GM20431 (cell line): ENCODE results near the gene DARS1.
"Not testable (repeated sequence)": the region's sequence is repeated elsewhere in the genome, so short reads cannot be mapped to it uniquely, and the experiment has no call there.

Source experiments
- in situ Hi-C: fragments of 300-500 bp; cut with MseI, MboI; formaldehyde crosslinking; loops from one replicate; pipeline ENCODE4 v1.15.0; 2020; ENCODE audit warnings: low sequenced_read_pairs; ENCODE audit not compliant: unreplicated experiment

Gene DARS1

GRCh38 chr2:135898234-135898786 is 87.1 kb downstream of the DARS1 start:
- in situ Hi-C loops = no loop called here

DNA sequence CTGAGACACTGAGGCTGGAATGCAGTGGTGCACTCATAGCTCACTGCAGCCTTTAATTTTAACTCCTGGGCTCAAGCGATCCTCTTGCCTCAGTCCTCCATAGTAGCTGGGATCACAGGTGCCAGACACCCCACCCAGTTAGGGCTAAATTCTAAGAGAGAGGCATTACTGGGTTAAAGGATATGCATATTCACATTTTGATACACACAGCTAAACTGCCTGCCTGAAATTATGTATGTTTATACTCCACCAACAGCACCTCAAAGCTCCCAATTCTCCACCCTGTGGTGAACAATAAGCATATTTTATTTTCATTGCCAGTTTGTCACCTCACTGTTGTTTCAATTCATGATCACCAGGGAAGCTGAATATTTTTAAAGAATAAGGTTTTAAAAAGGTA is 90.5 kb downstream of the DARS1 start:
- in situ Hi-C loops = no loop called here

DNA sequence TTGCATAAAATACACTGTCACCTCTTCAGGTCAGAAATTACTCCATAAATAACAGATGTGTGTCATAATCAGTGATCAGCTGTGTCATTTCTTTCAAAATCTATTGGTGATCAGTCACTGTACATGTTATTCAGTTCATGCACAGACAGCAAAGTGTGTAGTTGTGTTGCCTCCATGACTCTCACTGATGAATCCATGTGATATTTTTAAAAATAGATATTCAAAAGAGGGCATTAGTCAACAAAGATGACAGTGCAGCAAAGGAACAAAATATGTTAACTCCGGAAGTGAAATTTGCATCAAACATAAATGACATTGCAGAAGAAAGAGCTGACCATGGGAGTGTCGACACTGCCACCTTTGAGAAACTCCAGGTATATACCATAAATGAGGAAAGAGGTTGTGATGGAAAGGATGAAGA is 92.0 kb downstream of the DARS1 start:
- in situ Hi-C loops = no loop called here

DNA sequence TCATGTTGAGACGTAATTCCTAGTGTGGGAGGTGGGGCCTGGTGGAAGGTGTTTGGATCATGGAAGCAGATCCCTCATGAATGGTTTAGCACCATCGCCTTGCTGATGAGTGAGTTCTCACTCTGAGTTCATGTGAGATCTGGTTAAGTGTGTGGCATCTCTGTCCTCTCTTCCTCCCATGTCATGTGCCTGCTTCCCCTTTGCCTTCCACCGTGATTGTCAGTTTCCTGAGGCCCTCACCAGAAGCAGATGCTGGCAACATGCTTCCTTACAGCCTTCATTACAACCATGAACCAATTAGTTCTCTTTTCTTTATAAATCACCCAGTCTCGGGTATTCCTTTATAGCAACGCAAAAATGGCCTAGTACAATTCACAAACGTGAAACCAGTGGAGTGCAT is 94.6 kb downstream of the DARS1 start:
- in situ Hi-C loops = no loop called here

- in situ Hi-C loops = no loop called here
These were observed 95.3 kb downstream of the DARS1 start for GRCh38 chr2:135890149-135890548.

GRCh38 chr2:135888587-135888986 is 96.8 kb downstream of the DARS1 start:
- in situ Hi-C loops = not testable (repeated sequence)

- in situ Hi-C loops = no loop called here
These were observed 99.7 kb downstream of the DARS1 start for GRCh38 chr2:135885709-135886108.

DNA sequence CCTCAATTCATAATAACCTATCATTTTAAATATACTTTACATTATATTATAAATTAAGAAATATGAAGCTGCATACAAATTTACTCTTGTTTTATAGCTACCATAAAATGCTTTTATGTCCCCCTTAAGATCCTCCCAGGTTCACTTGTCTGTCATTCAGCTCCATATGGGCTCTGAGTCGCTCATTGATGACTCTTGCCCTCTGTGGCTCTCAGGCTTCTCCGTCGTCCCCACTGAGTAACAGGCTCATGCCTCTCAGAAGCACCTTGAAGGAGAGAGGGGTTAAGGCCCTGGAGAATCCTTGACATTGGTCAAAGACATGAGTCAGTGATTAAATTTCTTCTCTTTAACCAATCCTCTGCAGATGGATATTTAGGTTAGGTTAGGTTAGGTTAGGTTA is 103.0 kb downstream of the DARS1 start:
- in situ Hi-C loops = no loop called here

- in situ Hi-C loops = not testable (repeated sequence)
These were observed 108.7 kb downstream of the DARS1 start for GRCh38 chr2:135876770-135877169.

GRCh38 chr2:135876066-135876711 is 109.2 kb downstream of the DARS1 start, which contains the start of gene MCM6:
Gene MCM6 (minus strand): TSS chr2:135876443. CDS start chr2:135876365, 78 bp downstream.
- in situ Hi-C loops = no loop called here

GRCh38 chr2:135875491-135876065 is 109.8 kb downstream of the DARS1 start:
- in situ Hi-C loops = no loop called here

GRCh38 chr2:135874777-135875365 is 110.6 kb downstream of the DARS1 start:
- in situ Hi-C loops = no loop called here

DNA sequence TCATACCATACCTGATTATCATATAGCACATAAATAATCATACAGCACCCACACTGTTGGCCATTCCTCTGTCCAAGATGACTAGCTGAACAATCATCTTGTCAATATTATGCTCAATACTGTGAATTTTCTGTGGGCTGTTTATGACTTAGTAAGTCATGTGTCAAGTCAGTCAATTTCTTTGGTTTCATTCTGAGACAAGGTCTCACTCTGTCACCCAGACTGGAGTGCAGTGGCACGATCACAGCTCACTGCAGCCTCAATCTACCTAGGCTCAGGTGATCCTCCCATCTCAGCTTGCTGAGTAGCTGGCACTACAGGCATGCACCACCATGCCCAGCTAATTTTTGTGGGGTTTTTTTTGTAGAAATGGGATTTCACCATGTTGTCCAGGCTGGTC is 114.9 kb downstream of the DARS1 start:
- in situ Hi-C loops = no loop called here

GRCh38 chr2:135863233-135863632 is 122.2 kb downstream of the DARS1 start:
- in situ Hi-C loops = no loop called here

- in situ Hi-C loops = no loop called here
These were observed 122.7 kb downstream of the DARS1 start for GRCh38 chr2:135862718-135863117.
